Breast epithelium (tissue), 4 donors: Measurements from ENCODE around the gene CLCA4. TPM values are rescaled to one million over a fixed set of nuclear protein-coding genes. Genes with fewer than 3 reads are reported as not detected.

Experiments
- DNase-seq, 2 donors: peaks; one replicate each; pipeline ENCODE4 v3.0.0-alpha.2; 2019; ENCODE audit warnings: low spot score in 2 of 2
- H3K27ac ChIP-seq, 2 donors: fragments of 200-600 bp; sonication (generic) in 1 of 2; one replicate each; pipeline ENCODE4 v1.5.1; 2016 to 2019; ENCODE audit warnings: mild to moderate bottlenecking in 1 of 2
- H3K27me3 ChIP-seq, 2 donors: fragments of 200-600 bp; sonication (generic) in 1 of 2; one replicate each; pipeline versions ENCODE4 v1.5.1 to v1.6.0; 2017 to 2019; ENCODE audit warnings: control low read depth in 1 of 2, mild to moderate bottlenecking in 1 of 2
- H3K36me3 ChIP-seq: fragments of 200-600 bp; one replicate; pipeline ENCODE4 v1.5.1; 2019
- H3K4me1 ChIP-seq, 2 donors: fragments of 200-600 bp; sonication (generic); one replicate each; pipeline ENCODE4 v1.5.1; 2016 to 2019; ENCODE audit warnings: control low read depth in 1 of 2
- H3K4me3 ChIP-seq, 3 donors: fragments of 200-600 bp; sonication (generic); 1 replicate in 2 of 3; 2 replicates in 1 of 3; pipeline ENCODE4 v1.5.1; 2016 to 2019; ENCODE audit warnings: mild to moderate bottlenecking in 3 of 3, moderate library complexity in 2 of 3
- H3K9me3 ChIP-seq, 2 donors: fragments of 200-600 bp; sonication (generic) in 1 of 2; one replicate each; pipeline ENCODE4 v1.5.1; 2016 to 2019; ENCODE audit warnings: control low read depth in 1 of 2
- POLR2A ChIP-seq: fragments of 450-650 bp; IDR thresholded peaks from one replicate; pipeline ENCODE4 v1.6.1; 2016; ENCODE audit warnings: antibody characterized with exemption, mild to moderate bottlenecking, moderate library complexity
- POLR2AphosphoS5 ChIP-seq, 3 donors: sonication (generic); formaldehyde crosslinking; IDR thresholded peaks; one replicate each; pipeline ENCODE4 v1.6.1; 2017; ENCODE audit warnings: antibody characterized with exemption in 3 of 3
- intact Hi-C: fragments of 100-400 bp; cut with DNase I; formaldehyde crosslinking; loops from one replicate; pipeline ENCODE4 v1.15.1; 2023; ENCODE audit warnings: low total_unique reads
- total RNA-seq, 3 donors: library from RNA; depleted of rRNA; stranded (reverse); fragments of >200 nt; gene quantifications; one replicate each; pipeline ENCODE4 v1.1.0, GENCODE V29; 2016
- TF ChIP-seq, protein P1 (sequence below), 3 donors: fragments of 450-650 bp; IDR thresholded peaks; one replicate each; pipeline ENCODE4 v1.5.1; 2016 to 2017; ENCODE audit warnings: antibody characterized with exemption in 3 of 3, mild to moderate bottlenecking in 3 of 3, moderate library complexity in 3 of 3

CLCA4 gene
- total RNA-seq, 3 donors from 2014 or later, result 0.16 to 15.1 (median 2.6) TPM

- H3K27me3 ChIP-seq, result no peaks in the 10 kb centered on the region
- H3K36me3 ChIP-seq, result no peaks in the 10 kb centered on the region
- peak overlapping the region; percentile 74 to 89 for H3K27ac ChIP-seq
- peak overlapping the region in 1 of 3 donors; percentile 6 for H3K4me3 ChIP-seq
- intact Hi-C loops, result no loop called here
- peak in 1 of 2 donors; percentile 80 for DNase-seq
- no peaks in the 10 kb centered on the region for H3K9me3 ChIP-seq
- H3K4me1 ChIP-seq, result peaks cover 0 to 10% of the 10 kb centered on the region in 2 donors
- peak in 1 of 3 donors; percentile 61 for TF ChIP-seq POLR2AphosphoS5 (IDR thresholded peaks at IDR 0.05)
- TF ChIP-seq POLR2A, result no peak
Observed at GRCh38 chr1:86504895-86505563, 41.8 kb upstream of the CLCA4 start.

DNA sequence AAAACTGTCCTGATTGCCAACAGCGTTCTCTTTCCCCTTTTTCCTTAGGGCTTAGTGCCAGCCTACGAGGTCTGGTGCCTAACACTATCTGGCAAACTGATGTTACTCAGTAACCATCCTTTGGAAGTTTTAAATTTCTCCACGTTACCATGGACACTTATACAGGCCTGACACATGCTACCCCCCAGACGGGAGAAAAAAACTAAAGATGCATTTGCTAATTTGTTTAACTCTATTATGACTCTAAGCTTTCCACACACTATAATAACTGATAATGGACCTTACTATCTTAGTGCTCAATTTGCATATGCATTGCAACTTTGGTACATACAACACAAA is 41.3 kb upstream of the CLCA4 start:
- no peaks in the 10 kb centered on the region for H3K36me3 ChIP-seq
- H3K4me3 ChIP-seq, result peak overlapping the region in 1 of 3 donors; percentile 6
- DNase-seq, result no peak
- no peaks in the 10 kb centered on the region for H3K27me3 ChIP-seq
- TF ChIP-seq POLR2AphosphoS5 (IDR thresholded peaks at IDR 0.05) (no peak), POLR2A (no peak)
- H3K4me1 ChIP-seq, result peaks cover 0 to 10% of the 10 kb centered on the region in 2 donors
- no peaks in the 10 kb centered on the region for H3K9me3 ChIP-seq
- H3K27ac ChIP-seq, result peak overlapping the region; percentile 74 to 89
- intact Hi-C loops, result no loop called here

DNA sequence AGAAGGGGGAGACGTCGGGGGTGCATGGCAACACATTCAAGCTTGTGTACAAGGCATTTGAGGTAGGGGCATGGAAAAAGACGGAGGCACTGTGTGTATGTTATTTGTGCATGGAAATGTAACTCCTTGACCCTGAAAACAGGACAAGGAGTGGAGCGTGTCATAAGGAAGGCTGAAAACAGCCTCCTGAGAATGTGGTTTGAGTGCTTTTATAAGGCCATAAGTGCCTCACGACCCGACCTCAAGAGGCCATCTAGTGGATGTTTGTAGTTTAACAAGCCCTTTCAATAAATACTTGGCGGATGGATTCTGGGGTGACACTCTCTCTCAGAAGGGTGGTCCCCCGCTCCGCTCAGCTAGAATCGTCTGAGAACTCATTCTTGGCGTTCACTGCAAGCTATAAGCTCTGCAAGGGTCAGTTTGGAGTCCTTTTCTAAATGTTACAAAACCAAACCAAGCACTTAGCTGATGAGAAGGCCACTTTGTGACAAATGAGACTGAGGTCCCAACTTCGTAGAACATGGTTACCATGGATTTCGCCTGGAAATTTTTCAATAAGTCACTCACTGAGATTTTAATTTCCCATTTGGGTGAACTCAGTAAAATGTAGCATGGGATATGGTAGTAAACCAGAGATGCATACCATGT is 38.8 kb upstream of the CLCA4 start:
- H3K27ac ChIP-seq, result no peak overlapping the region
- H3K4me3 ChIP-seq, result no peak overlapping the region
- intact Hi-C loops, result no loop called here
- no peaks in the 10 kb centered on the region for H3K36me3 ChIP-seq
- H3K4me1 ChIP-seq, result peaks cover 0 to 8% of the 10 kb centered on the region in 2 donors
- DNase-seq, result no peak
- no peaks in the 10 kb centered on the region for H3K27me3 ChIP-seq
- TF ChIP-seq POLR2AphosphoS5 (IDR thresholded peaks at IDR 0.05), result no peak
- TF ChIP-seq, protein P1, sequence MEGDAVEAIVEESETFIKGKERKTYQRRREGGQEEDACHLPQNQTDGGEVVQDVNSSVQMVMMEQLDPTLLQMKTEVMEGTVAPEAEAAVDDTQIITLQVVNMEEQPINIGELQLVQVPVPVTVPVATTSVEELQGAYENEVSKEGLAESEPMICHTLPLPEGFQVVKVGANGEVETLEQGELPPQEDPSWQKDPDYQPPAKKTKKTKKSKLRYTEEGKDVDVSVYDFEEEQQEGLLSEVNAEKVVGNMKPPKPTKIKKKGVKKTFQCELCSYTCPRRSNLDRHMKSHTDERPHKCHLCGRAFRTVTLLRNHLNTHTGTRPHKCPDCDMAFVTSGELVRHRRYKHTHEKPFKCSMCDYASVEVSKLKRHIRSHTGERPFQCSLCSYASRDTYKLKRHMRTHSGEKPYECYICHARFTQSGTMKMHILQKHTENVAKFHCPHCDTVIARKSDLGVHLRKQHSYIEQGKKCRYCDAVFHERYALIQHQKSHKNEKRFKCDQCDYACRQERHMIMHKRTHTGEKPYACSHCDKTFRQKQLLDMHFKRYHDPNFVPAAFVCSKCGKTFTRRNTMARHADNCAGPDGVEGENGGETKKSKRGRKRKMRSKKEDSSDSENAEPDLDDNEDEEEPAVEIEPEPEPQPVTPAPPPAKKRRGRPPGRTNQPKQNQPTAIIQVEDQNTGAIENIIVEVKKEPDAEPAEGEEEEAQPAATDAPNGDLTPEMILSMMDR (IDR thresholded peaks at IDR 0.05), result peak in 2 of 3 donors; percentile 37 to 62
- no peaks in the 10 kb centered on the region for H3K9me3 ChIP-seq

DNA sequence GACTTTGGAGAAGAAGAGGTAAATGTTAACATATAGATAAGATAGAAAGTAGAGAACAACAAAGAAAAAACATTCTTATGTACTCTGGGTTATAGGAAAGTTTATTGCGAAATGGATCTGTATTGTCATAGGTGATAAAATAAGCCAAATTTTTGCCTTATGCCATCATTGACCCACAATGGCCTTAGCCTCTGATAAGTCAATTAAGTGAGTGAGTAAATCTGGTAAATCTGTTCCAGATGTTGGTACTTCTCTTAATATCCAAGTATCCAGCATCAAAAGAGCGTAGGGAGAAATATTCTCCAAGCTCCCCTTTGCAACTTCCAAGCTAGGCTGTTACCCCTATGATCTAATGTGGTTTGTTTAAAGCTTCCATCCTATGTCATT is 38.3 kb upstream of the CLCA4 start:
- Histone ChIP-seq H3K27ac (no peak overlapping the region), H3K4me3 (no peak overlapping the region), H3K4me1 (peaks cover 0 to 5% of the 10 kb centered on the region in 2 donors), H3K9me3 (no peaks in the 10 kb centered on the region), H3K27me3 (no peaks in the 10 kb centered on the region), H3K36me3 (no peaks in the 10 kb centered on the region)
- intact Hi-C loops, result no loop called here
- TF ChIP-seq, protein P1 (IDR thresholded peaks at IDR 0.05), result no peak
- no peak for TF ChIP-seq POLR2AphosphoS5 (IDR thresholded peaks at IDR 0.05)
- TF ChIP-seq POLR2A, result no peak
- no peak for DNase-seq

- Histone ChIP-seq H3K9me3 (no peaks in the 10 kb centered on the region), H3K27me3 (no peaks in the 10 kb centered on the region), H3K4me1 (no peaks in the 10 kb centered on the region), H3K4me3 (no peak overlapping the region), H3K36me3 (no peaks in the 10 kb centered on the region), H3K27ac (no peak overlapping the region)
- DNase-seq, result no peak
- TF ChIP-seq, protein P1 (IDR thresholded peaks at IDR 0.05), result peak in 1 of 3 donors; percentile 29
- TF ChIP-seq POLR2A (no peak), POLR2AphosphoS5 (IDR thresholded peaks at IDR 0.05) (no peak)
- intact Hi-C loops, result no loop called here
Observed at GRCh38 chr1:86515597-86515996, 31.3 kb upstream of the CLCA4 start.

- DNase-seq, result no peak
- H3K4me3 ChIP-seq, result no peak overlapping the region
- no peaks in the 10 kb centered on the region for H3K9me3 ChIP-seq
- H3K27ac ChIP-seq, result no peak overlapping the region
- no peak for TF ChIP-seq POLR2AphosphoS5 (IDR thresholded peaks at IDR 0.05)
- no peak for TF ChIP-seq POLR2A
- TF ChIP-seq, protein P1 (IDR thresholded peaks at IDR 0.05), result no peak
- no peaks in the 10 kb centered on the region for H3K27me3 ChIP-seq
- no peaks in the 10 kb centered on the region for H3K36me3 ChIP-seq
- H3K4me1 ChIP-seq, result no peaks in the 10 kb centered on the region
- intact Hi-C loops, result no loop called here
Observed at GRCh38 chr1:86516335-86516734, 30.5 kb upstream of the CLCA4 start.
